Upper lobe of right lung (tissue), 1 donor: ENCODE results near the gene CHMP4A. TPM values are rescaled to one million over a fixed set of nuclear protein-coding genes. Genes with fewer than 3 reads are reported as not detected.

Experiments used
- ATAC-seq: fragments of 200-7000 bp; cut with Tn5 transposase; one replicate; pipeline ENCODE4 v1.9.1; 2020; ENCODE audit warnings: mild to moderate bottlenecking, moderate library complexity
- DNase-seq: peaks from one replicate; pipeline ENCODE4 v3.0.0-alpha.2; 2020
- H3K27ac ChIP-seq: fragments of 200-600 bp; one replicate; pipeline ENCODE4 v1.8.0; 2022
- H3K27me3 ChIP-seq: fragments of 200-600 bp; one replicate; pipeline ENCODE4 v1.8.0; 2022; ENCODE audit warnings: mild to moderate bottlenecking
- H3K36me3 ChIP-seq: fragments of 200-600 bp; one replicate; pipeline ENCODE4 v1.8.0; 2022
- H3K4me1 ChIP-seq: fragments of 200-600 bp; one replicate; pipeline ENCODE4 v1.8.0; 2022
- H3K4me3 ChIP-seq: fragments of 200-600 bp; one replicate; pipeline ENCODE4 v1.8.0; 2022; ENCODE audit warnings: mild to moderate bottlenecking
- H3K9me3 ChIP-seq: fragments of 200-600 bp; one replicate; pipeline ENCODE4 v1.8.0; 2022
- intact Hi-C: fragments of 100-400 bp; cut with DNase I; formaldehyde crosslinking; loops from one replicate; pipeline ENCODE4 v1.11.0; 2022
- total RNA-seq: library from RNA; stranded (reverse); fragmentation: NEBNext Ultra II Directional; extraction: Animal tissue kit (Norgen Biotek cat#: 25700); gene quantifications from one replicate; pipeline ENCODE4 v1.2.1, GENCODE V29; 2021
- TF ChIP-seq, protein P1 (sequence below): fragments of 200-600 bp; IDR thresholded peaks from one replicate; pipeline ENCODE4 v1.8.0; 2022; ENCODE audit warnings: antibody characterized with exemption
- donor health status: DM: no; HTN: yes; CAD: no; lungs with severe emphysema.

The CHMP4A gene
- total RNA-seq, 1 donor from 2014 or later: 48.0 TPM

DNA sequence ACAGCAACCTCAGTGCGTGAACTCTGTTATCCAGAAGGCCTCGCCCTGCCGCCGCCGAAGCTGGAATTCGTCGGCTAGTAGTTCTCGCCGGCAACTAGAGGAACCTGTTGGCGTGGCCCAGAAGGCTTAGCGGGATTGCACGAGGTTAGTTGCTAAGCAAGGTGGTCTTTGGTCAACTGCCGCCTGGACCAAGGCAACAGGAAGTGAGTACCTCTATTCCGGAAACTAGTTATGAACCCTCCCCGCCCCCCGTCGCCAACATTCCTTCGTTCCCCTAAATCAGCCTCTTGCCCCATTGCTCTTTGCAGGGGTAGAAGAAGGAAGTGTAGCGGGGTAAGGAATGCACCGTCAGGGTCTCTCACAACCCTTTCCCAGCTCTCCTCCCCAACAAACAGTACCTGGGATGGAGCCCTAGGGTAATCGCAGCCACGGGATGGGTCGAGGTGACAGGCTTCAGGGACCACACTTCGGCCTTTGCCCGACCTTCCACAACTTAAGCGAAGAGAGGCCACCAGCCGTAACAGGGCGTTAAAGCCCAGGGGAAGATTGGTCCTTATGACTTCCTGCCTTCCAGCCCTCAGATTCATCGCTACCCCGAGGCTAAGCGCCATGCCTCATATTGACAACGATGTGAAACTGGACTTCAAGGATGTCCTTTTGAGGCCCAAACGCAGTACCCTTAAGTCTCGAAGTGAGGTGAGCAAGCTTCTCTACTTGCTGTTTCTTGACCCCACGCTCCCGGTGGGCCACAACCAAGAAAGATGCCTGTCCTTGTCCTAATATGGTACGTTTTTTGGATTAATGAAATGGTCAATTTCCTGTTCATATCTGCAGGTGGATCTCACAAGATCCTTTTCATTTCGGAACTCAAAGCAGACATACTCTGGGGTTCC, 19.6 kb upstream of the CHMP4A start, which contains the start of gene GMPR2:
Gene GMPR2 (plus strand): TSS at position 285 of the 893 bp plus-strand sequence. CDS start 325 bp downstream, at position 610.
- Histone ChIP-seq H3K36me3 (peaks cover 34% of the 10 kb centered on the region), H3K27me3 (no peaks in the 10 kb centered on the region), H3K9me3 (no peaks in the 10 kb centered on the region), H3K4me1 (peaks cover 25% of the 10 kb centered on the region), H3K4me3 (peak within 1 kb of the TSS; percentile 80), H3K27ac (peak within 1 kb of the TSS; percentile 91)
- intact Hi-C loops: no loop called here
- TF ChIP-seq, protein P1, sequence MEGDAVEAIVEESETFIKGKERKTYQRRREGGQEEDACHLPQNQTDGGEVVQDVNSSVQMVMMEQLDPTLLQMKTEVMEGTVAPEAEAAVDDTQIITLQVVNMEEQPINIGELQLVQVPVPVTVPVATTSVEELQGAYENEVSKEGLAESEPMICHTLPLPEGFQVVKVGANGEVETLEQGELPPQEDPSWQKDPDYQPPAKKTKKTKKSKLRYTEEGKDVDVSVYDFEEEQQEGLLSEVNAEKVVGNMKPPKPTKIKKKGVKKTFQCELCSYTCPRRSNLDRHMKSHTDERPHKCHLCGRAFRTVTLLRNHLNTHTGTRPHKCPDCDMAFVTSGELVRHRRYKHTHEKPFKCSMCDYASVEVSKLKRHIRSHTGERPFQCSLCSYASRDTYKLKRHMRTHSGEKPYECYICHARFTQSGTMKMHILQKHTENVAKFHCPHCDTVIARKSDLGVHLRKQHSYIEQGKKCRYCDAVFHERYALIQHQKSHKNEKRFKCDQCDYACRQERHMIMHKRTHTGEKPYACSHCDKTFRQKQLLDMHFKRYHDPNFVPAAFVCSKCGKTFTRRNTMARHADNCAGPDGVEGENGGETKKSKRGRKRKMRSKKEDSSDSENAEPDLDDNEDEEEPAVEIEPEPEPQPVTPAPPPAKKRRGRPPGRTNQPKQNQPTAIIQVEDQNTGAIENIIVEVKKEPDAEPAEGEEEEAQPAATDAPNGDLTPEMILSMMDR: no peak
- DNase-seq (no peak), ATAC-seq (peak; percentile 82)

DNA sequence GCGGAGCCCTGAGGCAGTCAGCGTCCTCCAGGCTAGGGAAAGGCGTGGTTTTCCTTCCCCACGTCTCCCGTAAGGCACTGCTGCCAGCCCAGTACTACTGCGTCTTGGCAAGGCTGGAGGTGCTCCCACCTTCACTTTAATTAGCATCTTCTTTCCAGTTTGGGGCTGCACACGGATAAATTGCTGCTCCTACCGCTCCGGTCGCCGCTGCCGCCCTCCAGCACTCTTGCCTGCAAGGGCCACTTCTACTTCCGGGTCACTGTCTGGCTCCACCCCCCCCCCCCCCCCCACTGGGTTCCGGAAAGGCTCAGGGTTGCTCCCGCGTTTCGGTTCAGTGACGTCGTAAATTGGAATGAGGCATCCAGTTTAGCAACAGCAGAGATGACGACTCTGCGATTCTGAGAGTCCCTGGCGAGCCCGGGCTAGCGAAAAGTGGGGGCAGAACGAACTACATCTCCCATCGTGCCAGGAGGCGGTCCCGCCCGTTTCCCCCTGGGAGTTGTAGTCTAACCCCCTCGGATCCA, 18.9 kb upstream of the CHMP4A start, which contains the start of gene NEDD8:
Gene NEDD8 (minus strand): TSS at position 247 of the 524 bp plus-strand sequence. CDS start 100 bp downstream, at position 147.
- no peaks in the 10 kb centered on the region for H3K9me3 ChIP-seq
- no peaks in the 10 kb centered on the region for H3K27me3 ChIP-seq
- peak within 1 kb of the TSS; percentile 80 for H3K4me3 ChIP-seq
- TF ChIP-seq, protein P1: no peak
- peak within 1 kb of the TSS; percentile 91 for H3K27ac ChIP-seq
- peak; percentile 93 for ATAC-seq
- intact Hi-C loops: no loop called here
- peak; percentile 94 for DNase-seq
- peaks cover 34% of the 10 kb centered on the region for H3K36me3 ChIP-seq
- peaks cover 25% of the 10 kb centered on the region for H3K4me1 ChIP-seq

DNA sequence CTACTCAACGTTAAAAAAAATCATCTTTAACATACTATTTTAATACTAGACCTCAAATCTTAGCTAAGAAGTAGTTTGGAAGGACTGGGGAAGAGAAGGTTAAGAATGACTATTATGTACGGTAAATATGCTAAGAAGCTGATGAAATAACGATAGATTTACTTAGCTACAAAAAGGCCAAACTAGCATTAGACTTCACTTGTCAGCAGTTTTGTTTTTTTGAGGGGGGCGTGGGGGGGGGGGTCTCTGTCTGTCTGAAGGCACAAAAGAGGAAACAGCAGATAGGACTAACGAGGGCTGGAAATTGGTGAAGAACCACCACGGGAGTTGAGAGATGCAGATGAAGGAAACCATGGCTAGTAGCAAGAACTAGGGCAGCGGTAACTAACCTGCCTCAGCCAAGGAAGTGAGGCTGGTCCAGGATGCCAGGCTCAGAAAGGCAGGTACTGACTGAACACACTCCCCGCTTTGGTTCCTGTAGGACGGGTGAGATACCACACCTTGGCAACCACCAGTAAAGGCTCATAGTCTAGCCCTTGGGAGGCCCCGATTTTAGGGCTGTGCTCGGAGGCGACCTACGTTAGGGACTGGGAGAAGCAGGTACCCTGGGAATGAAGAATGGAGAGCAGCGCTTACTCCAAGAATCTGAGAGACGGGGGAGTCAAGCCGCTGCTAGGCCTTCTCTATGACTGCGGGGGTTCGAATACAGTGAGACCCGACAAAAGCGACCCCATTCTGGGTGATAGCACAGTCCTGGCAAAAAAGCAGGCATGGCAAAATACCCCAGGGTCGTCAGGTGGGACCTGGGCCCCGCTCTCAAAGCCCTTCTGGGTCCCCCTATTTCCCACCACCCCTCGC, 18.2 kb upstream of the CHMP4A start:
- TF ChIP-seq, protein P1: no peak
- H3K27ac ChIP-seq: peak overlapping the region; percentile 91
- DNase-seq: no peak
- no peaks in the 10 kb centered on the region for H3K9me3 ChIP-seq
- peak overlapping the region; percentile 80 for H3K4me3 ChIP-seq
- peak; percentile 1 for ATAC-seq
- no peaks in the 10 kb centered on the region for H3K27me3 ChIP-seq
- peaks cover 25% of the 10 kb centered on the region for H3K4me1 ChIP-seq
- peaks cover 28% of the 10 kb centered on the region for H3K36me3 ChIP-seq
- intact Hi-C loops: no loop called here

DNA sequence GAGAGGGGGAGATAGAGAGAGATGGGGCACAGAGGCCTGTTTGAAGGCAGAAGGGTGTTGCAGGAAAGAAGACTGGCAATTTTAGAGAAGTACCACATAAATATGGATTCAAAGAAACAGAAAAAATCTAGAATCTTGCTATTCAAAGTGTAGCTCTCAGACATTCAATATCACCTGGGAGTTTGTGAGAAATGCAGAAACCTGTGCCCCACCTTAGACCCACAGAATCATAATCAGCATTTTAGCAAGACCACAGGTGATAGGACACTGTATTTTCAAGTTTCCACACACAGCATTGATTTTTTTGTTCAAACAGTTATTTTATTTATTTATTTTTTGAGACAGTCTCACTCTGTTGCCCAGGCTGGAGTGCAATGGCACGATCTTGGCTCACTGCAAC, 15.6 kb upstream of the CHMP4A start:
- TF ChIP-seq, protein P1: no peak
- Histone ChIP-seq H3K4me3 (no peak overlapping the region), H3K36me3 (peaks cover 21% of the 10 kb centered on the region), H3K27me3 (no peaks in the 10 kb centered on the region), H3K27ac (no peak overlapping the region), H3K9me3 (no peaks in the 10 kb centered on the region), H3K4me1 (peaks cover 19% of the 10 kb centered on the region)
- intact Hi-C loops: no loop called here
- DNase-seq: no peak
- ATAC-seq: no peak

DNA sequence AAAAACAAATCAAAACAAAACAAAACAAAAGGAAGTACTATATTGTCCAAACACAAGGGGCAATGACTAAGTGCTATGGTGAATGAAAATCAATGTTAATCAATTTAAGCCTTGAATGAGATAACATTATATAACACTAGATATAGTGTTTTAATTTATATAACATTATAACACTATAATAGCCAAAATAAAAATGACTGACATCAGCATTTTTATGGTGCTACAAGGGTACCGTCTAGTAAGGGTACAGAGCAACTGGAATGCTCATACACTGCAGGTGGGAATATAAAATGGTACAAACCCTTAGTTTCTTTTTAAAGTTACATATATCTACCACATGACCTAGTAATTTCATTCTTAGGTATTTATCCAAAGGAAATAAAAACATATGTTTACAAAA, 13.2 kb upstream of the CHMP4A start:
- peaks cover 21% of the 10 kb centered on the region for H3K36me3 ChIP-seq
- H3K4me1 ChIP-seq: peaks cover 9% of the 10 kb centered on the region
- intact Hi-C loops: no loop called here
- H3K9me3 ChIP-seq: no peaks in the 10 kb centered on the region
- no peaks in the 10 kb centered on the region for H3K27me3 ChIP-seq
- H3K27ac ChIP-seq: no peak overlapping the region
- H3K4me3 ChIP-seq: no peak overlapping the region
- no peak for DNase-seq
- no peak for ATAC-seq
- TF ChIP-seq, protein P1: no peak
